GM11168 (cell line): Measurements from ENCODE around the gene APOLD1.
"Not testable (repeated sequence)": the region's sequence is repeated elsewhere in the genome, so short reads cannot be mapped to it uniquely, and the experiment has no call there.

ENCODE experiments used
- in situ Hi-C: fragments of 300-500 bp; cut with MboI; formaldehyde crosslinking; loops from one replicate; pipeline ENCODE4 v1.12.0; 2022; ENCODE audit warnings: low sequenced_read_pairs; ENCODE audit not compliant: unreplicated experiment

The APOLD1 gene

GRCh38 chr12:12837025-12837812, 51.8 kb downstream of the APOLD1 start:
- in situ Hi-C loops: no loop called here

GRCh38 chr12:12837813-12838153, 52.3 kb downstream of the APOLD1 start:
- in situ Hi-C loops: no loop called here

GRCh38 chr12:12839003-12839395, 53.5 kb downstream of the APOLD1 start:
- in situ Hi-C loops: no loop called here

GRCh38 chr12:12839439-12839838, 54.0 kb downstream of the APOLD1 start:
- in situ Hi-C loops: not testable (repeated sequence)

- in situ Hi-C loops: no loop called here
These were observed 54.6 kb downstream of the APOLD1 start for GRCh38 chr12:12839873-12840579.

GRCh38 chr12:12840580-12840899, 55.1 kb downstream of the APOLD1 start:
- in situ Hi-C loops: no loop called here
